GM12892 (cell line): Measurements from ENCODE around the gene MICAL3.

ENCODE experiments used
- POLR2A ChIP-seq: IDR thresholded peaks from 2 replicates; pipeline ENCODE4 v1.6.1; 2011; ENCODE audit warnings: low read depth, low read length, control low read depth
- POLR2AphosphoS5 ChIP-seq: IDR thresholded peaks from 2 replicates; pipeline ENCODE4 v1.6.1; 2011; ENCODE audit warnings: low read depth, low read length, control low read depth
- TAF1 ChIP-seq: IDR thresholded peaks from 2 replicates; pipeline ENCODE4 v1.6.1; 2011; ENCODE audit warnings: low read depth, mild to moderate bottlenecking, control low read depth, low read length, borderline replicate concordance

- no peak for TF ChIP-seq POLR2AphosphoS5
- TF ChIP-seq POLR2A: no peak
- TF ChIP-seq TAF1: no peak
Observed at GRCh38 chr22:17874231-17874905, 150.0 kb downstream of the MICAL3 start.
